DOHH2 (cell line): ENCODE data around the gene CEP290.

Source experiments
- CTCF ChIP-seq: fragments of 200-600 bp; sonication (generic); IDR thresholded peaks from one replicate; pipeline ENCODE4 v1.5.1; 2014; ENCODE audit warnings: antibody characterized with exemption, mild to moderate bottlenecking, low read depth, low read length; ENCODE audit not compliant: poor library complexity, severe bottlenecking
- EZH2phosphoT487 ChIP-seq: fragments of 200-600 bp; sonication (generic); IDR thresholded peaks from 2 replicates; pipeline ENCODE4 v1.6.1; 2017; ENCODE audit warnings: borderline replicate concordance, mild to moderate bottlenecking, antibody characterized with exemption, low read length, moderate library complexity, mixed read lengths

DNA sequence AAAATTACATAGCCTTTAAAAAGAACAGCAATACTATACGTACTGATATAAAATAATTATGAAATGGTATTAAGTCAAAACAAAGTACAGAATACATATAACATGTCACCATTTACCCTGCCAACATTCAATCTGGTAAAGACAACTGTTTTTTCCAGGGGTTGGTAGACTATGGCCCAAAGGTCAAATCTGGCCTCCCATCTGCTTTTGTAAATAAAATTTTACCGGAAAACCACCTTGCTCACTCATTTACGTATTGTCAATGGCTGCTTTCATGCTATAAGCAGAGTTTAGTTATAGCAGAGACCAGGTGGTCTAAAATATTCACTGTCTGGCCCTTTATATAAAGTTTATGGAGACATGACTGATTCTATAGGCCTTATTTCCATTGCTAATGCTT lies 14.0 kb downstream of the CEP290 start:
- TF ChIP-seq CTCF (no peak), EZH2phosphoT487 (no peak)
